ENCODE results near the gene MACROD1.

DNA sequence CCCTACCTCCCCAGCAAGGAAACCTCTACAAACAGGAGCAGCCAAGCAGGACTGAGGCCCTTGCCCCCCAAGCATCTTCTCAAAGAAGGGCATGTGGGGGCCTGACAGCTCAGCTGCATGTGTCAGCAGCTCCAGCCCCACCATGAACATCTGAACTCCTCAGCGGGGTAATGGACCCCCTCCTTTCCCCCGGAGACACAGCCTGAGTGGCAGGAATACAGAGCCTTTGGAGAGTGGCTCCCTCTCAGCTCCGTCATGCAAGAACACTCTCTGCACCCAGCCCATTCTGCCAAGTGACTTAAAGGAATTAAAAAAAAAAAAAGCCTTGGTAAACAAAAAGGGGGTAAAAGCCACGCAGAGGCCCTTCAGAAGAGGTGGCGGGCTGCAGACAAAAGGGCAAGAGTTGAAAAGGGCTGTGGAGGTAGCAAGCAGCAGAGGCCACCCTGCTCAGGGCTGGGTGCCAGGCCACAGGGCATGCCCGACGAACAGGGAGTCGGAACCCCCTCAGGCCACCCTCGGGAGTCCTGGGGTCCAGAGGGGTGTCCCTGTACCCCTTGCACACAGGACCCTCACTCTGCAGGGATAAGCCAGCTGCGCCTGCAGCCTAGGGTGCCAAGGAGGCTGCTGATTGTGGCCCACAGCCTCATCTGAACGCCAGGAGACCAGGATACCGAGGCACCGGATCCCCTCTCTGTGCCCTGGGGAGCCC, 62.5 kb downstream of the MACROD1 start:
- TF ChIP-seq EZH2 (IDR thresholded peaks at IDR 0.05; ENCODE audit: borderline replicate concordance, low read depth, low read length, severe bottlenecking), result no peak
- TF ChIP-seq, protein P1, sequence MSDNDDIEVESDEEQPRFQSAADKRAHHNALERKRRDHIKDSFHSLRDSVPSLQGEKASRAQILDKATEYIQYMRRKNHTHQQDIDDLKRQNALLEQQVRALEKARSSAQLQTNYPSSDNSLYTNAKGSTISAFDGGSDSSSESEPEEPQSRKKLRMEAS (IDR thresholded peaks at IDR 0.05; ENCODE audit: insufficient read depth, insufficient read length), result no peak
- TF ChIP-seq, protein P2, sequence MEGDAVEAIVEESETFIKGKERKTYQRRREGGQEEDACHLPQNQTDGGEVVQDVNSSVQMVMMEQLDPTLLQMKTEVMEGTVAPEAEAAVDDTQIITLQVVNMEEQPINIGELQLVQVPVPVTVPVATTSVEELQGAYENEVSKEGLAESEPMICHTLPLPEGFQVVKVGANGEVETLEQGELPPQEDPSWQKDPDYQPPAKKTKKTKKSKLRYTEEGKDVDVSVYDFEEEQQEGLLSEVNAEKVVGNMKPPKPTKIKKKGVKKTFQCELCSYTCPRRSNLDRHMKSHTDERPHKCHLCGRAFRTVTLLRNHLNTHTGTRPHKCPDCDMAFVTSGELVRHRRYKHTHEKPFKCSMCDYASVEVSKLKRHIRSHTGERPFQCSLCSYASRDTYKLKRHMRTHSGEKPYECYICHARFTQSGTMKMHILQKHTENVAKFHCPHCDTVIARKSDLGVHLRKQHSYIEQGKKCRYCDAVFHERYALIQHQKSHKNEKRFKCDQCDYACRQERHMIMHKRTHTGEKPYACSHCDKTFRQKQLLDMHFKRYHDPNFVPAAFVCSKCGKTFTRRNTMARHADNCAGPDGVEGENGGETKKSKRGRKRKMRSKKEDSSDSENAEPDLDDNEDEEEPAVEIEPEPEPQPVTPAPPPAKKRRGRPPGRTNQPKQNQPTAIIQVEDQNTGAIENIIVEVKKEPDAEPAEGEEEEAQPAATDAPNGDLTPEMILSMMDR (IDR thresholded peaks at IDR 0.05; ENCODE audit: extremely low read depth in 1 of 2, insufficient read depth in 1 of 2, low read depth in 1 of 2, low read length in 2 of 2), result no peak
- no peak for TF ChIP-seq POLR2AphosphoS5 (IDR thresholded peaks at IDR 0.05; ENCODE audit: insufficient read depth, low read depth, low read length)
- no peak for TF ChIP-seq POLR2A (IDR thresholded peaks at IDR 0.05; ENCODE audit: low read depth, low read length)

Data from endothelial cell of umbilical vein (primary cell).